GM19463 (cell line): Measurements from ENCODE around the gene ADGRA3.
"Not testable (repeated sequence)": the region's sequence is repeated elsewhere in the genome, so short reads cannot be mapped to it uniquely, and the experiment has no call there.

Experiments
- ATAC-seq: cut with Tn5 transposase; IDR thresholded peaks from one replicate; pipeline ENCODE4 v1.9.1; 2021; ENCODE audit warnings: mild to moderate bottlenecking, moderate library complexity; ENCODE audit not compliant: unreplicated experiment

The ADGRA3 gene

GRCh38 chr4:22480675-22481327, 35.1 kb downstream of the ADGRA3 start:
- ATAC-seq = no peak

DNA sequence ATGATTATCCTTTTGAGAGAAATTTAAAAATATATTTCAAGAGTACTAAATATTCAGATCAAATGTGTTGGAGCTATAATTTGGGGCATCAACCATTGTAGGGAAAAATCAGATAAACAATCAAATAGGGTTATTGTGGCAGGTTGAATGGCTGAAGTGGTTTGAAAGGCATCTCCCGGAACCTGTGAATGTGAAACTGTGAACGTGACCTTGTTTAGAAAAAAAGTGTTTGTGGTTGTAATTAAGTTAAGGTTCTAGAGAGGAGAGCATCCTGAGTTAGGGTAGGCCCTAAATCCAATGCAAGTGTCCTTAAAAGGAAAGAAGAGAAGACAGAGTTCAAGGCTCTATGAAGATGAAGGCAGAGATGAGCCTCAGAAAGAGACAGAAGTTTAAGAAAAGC, 37.4 kb downstream of the ADGRA3 start:
- ATAC-seq = peak; percentile 69

DNA sequence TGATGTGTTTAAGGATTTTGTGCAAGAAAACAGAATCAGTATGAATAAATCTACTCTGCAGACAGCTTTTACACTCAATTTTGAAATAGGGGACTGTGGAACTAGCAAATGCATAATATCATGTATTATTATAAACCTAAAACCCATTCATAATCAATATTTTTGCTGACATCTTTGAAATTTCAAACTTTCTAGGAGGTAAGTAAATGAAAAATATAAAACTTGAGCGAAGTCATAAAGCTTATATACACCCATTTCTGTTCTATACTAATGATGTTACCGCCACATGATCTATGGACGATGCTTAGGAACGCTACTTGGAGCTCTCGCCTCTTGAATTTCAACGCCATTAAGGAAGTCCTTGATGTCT, 38.1 kb downstream of the ADGRA3 start:
- ATAC-seq = no peak

GRCh38 chr4:22477136-22477812, 38.6 kb downstream of the ADGRA3 start:
- ATAC-seq = no peak

GRCh38 chr4:22476011-22476410, 39.9 kb downstream of the ADGRA3 start:
- no peak for ATAC-seq

DNA sequence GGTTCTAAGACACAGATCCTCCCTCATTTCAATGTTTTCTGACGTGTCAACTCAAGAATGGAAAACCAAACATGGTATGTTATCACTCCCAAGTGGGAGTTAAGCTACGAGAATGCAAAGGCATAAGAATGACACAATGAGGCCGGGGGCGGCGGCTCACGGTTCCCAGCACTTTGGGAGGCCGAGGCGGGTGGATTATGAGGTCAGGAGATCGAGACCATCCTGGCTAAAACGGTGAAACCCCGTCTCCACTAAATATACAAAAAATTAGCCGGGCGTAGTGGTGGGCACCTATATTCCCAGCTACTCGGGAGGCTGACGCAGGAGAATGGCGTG, 40.6 kb downstream of the ADGRA3 start:
- ATAC-seq = not testable (repeated sequence)

DNA sequence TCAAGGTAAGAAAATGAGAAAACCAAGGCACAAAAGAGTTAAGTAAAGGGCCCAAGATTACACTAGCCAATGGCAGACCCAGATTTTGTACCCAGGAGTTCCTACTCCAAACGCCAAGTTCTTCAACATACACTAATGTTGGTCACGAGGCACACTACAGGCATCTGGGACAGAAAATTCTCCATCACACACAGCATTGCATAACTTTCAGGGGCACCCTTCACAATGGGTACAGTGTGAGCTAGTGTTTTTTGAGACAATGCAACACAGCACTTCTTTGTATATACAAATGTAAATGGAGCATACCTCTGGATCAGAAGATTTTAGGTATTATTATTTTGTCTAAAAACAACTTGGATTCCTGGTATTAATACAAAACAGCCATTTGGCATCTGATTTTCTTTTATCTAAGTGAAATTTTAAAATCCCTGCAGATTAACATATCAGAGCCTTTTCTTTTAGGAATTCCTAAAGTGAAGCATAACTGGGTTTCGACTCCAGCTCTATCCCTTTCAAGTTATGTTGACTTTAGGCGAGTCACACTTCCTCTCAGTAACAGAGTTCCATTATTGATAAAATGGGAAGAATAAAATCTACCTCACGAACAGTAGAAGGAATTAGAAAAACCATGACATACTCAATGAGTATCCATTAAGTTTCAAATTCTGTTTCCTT, 41.1 kb downstream of the ADGRA3 start:
- ATAC-seq = no peak

DNA sequence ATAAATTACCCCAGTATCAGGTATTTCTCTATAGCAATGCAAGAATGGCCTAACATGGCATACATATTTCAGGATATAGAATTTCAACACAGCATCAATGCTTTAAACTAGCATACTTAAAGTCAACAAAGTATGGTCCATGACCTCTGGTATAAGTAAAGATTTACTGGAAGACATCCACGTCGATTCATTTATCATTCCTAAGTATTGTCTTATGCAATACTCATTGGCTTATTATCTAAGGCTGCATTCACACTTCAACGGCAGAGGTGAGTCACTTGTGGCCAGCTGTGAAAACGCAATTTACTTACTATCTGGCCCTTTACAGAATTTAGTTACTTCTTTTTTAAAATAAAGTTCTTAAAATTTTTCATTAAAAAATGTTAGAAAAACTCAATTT, 42.6 kb downstream of the ADGRA3 start:
- ATAC-seq = no peak

DNA sequence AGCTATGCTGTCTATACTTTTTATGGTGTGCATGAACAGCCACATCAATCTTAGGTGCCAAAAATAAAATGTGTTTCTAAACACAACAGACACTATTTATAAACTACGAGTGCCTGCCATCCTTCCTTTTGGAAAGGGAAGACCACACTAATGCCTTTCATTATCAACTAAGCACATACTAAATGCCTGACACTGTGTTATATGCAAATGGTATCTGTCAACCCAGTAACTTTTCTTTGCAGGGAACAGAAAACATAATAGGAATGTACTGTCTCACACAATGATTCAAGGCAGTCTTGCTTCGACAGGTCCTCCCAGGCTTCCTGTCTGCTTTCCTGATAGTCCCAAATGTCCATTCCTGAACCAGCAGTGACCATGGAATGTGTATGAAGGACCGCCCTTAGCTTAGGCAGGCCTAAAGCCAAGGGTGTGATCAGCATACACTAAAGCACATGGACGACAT, 43.8 kb downstream of the ADGRA3 start:
- ATAC-seq = no peak

GRCh38 chr4:22471419-22471818, 44.4 kb downstream of the ADGRA3 start:
- ATAC-seq = no peak

DNA sequence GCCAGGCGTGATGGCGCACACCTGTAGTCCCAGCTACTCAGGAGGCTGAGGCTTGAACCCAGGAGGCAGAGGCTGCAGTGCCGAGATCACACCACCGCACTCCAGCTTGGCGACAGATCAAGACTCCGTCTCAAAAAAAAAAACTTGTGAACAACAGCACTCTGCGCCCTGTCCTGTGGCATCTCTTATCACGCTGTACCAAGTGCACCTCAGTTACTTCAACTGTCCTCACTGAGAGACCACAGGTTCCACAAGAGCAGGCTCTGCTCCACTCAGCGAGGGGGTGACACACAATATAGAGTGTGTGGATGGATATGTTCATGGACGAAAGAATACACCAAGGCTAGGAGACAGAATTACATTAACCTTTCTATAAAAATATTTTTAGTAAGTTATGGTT, 49.3 kb downstream of the ADGRA3 start:
- no peak for ATAC-seq

DNA sequence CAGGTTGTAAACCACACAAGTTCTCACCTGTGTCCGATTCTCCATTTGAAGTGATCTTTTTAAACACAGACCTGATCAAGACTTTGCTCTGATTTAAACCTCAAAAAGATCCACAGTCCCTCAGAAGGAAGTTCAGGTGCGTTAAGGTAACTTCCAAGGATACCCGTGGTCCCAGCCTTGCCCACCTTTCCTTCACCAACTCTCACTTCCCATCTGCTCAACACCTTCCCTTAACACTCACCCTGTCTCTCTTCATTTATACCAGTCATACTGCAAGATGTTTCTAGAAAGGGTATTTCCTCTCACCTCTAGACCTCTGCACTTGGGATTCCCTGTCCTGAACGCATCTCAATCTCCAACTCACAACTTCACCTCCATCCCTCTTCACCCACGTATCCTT, 49.9 kb downstream of the ADGRA3 start:
- ATAC-seq = no peak

- ATAC-seq = no peak
Observed at GRCh38 chr4:22465349-22465748, 50.5 kb downstream of the ADGRA3 start.

DNA sequence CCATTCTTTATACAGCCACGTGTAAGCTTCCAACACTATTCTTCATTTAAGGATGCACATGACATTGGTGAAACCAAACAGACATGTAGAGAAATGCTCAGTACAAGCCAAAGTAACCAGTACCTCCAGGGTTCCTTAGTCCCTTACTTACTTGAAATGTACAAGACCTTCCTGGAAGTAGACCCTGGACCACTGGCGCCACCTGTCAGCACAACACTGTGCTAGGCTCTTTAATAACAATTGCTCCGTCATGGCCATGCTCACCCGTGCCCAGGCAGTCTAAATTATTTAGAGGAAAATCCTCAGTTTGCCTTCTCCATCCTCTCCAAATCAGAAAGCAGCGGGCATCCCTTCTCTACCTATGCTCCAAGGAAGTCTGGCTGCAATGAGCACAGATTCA, 52.7 kb downstream of the ADGRA3 start:
- no peak for ATAC-seq

GRCh38 chr4:22462688-22463087, 53.2 kb downstream of the ADGRA3 start:
- no peak for ATAC-seq

GRCh38 chr4:22460266-22460665, 55.6 kb downstream of the ADGRA3 start:
- no peak for ATAC-seq

- ATAC-seq = no peak
Observed at GRCh38 chr4:22458098-22458497, 57.8 kb downstream of the ADGRA3 start.

GRCh38 chr4:22457348-22457747, 58.5 kb downstream of the ADGRA3 start:
- no peak for ATAC-seq

- ATAC-seq = no peak
Observed at GRCh38 chr4:22456291-22456690, 59.6 kb downstream of the ADGRA3 start.

- no peak for ATAC-seq
Observed at GRCh38 chr4:22454955-22455354, 60.9 kb downstream of the ADGRA3 start.

- no peak for ATAC-seq
Observed at GRCh38 chr4:22454216-22454838, 61.5 kb downstream of the ADGRA3 start.

DNA sequence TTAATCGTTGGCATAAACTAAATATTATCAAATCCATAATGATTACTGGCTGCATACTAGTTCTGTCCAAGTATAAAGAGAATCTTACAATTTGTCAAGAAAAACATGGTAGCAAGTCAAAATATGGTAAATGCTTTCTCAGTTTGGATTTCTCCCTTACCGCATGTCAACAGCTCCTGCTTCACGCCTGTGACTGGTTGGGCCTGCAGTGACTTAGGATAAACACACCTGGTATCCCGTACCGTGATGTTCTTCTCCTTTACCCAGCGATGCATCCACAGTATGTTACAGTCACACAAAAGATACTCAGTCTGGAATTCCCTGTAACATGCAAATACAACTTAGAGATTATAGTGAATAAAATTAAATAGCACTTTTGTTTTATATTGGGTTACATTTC, 71.1 kb downstream of the ADGRA3 start:
- ATAC-seq = no peak
